HG03064 (cell line): ENCODE data around the gene SLC16A5.
A peak's percentile ranks its signal among the peaks of the same experiment; 100 is the strongest.
"Not testable (repeated sequence)": the region's sequence is repeated elsewhere in the genome, so short reads cannot be mapped to it uniquely, and the experiment has no call there.

Experiments
- ATAC-seq: cut with Tn5 transposase; IDR thresholded peaks from one replicate; pipeline ENCODE4 v1.9.1; 2021; ENCODE audit warnings: low read depth; ENCODE audit not compliant: unreplicated experiment

SLC16A5 gene

GRCh38 chr17:75131278-75132017, 43.7 kb downstream of the SLC16A5 start, which contains the start of gene NT5C:
Gene NT5C, minus strand, starts transcription at chr17:75131742. Its CDS starts 35 bp downstream, at chr17:75131707.
- peak; percentile 64 for ATAC-seq

GRCh38 chr17:75132018-75133000, 44.6 kb downstream of the SLC16A5 start:
- not testable (repeated sequence) for ATAC-seq

- no peak for ATAC-seq
Measured at GRCh38 chr17:75133001-75133400, 45.2 kb downstream of the SLC16A5 start.

- not testable (repeated sequence) for ATAC-seq
Measured at GRCh38 chr17:75133607-75134347, 46.0 kb downstream of the SLC16A5 start.

- no peak for ATAC-seq
Measured at GRCh38 chr17:75135452-75135851, 47.7 kb downstream of the SLC16A5 start.

GRCh38 chr17:75135946-75136345, 48.2 kb downstream of the SLC16A5 start:
- no peak for ATAC-seq

GRCh38 chr17:75137762-75138161, 50.0 kb downstream of the SLC16A5 start:
- ATAC-seq: not testable (repeated sequence)

GRCh38 chr17:75138519-75138918, 50.8 kb downstream of the SLC16A5 start:
- no peak for ATAC-seq

GRCh38 chr17:75142236-75142971, 54.6 kb downstream of the SLC16A5 start:
- no peak for ATAC-seq

GRCh38 chr17:75144816-75145512, 57.2 kb downstream of the SLC16A5 start:
- no peak for ATAC-seq

GRCh38 chr17:75146592-75146991, 58.8 kb downstream of the SLC16A5 start:
- no peak for ATAC-seq

GRCh38 chr17:75147878-75148546, 60.3 kb downstream of the SLC16A5 start:
- ATAC-seq: no peak

GRCh38 chr17:75151930-75152329, 64.2 kb downstream of the SLC16A5 start:
- no peak for ATAC-seq

- no peak for ATAC-seq
Measured at GRCh38 chr17:75152523-75152921, 64.8 kb downstream of the SLC16A5 start.

- no peak for ATAC-seq
Measured at GRCh38 chr17:75152922-75153779, 65.4 kb downstream of the SLC16A5 start.

GRCh38 chr17:75153780-75154194, 66.0 kb downstream of the SLC16A5 start:
- ATAC-seq: peak; percentile 9

- peak; percentile 91 for ATAC-seq
Measured at GRCh38 chr17:75154195-75155106, 66.7 kb downstream of the SLC16A5 start, which contains the start of gene JPT1. Gene JPT1, minus strand, starts transcription at chr17:75154512. Its CDS starts 115 bp downstream, at chr17:75154397.
